DMS153 treated with DMSO at 0.1 percent for 48 hours (cell line): Measurements from ENCODE around the gene KIAA0319L.

ENCODE experiments used
- DNase-seq: peaks from one replicate; lab custom pipeline; 2025; ENCODE audit not compliant: unreplicated experiment; lab: John Stamatoyannopoulos, UW

Gene KIAA0319L

DNA sequence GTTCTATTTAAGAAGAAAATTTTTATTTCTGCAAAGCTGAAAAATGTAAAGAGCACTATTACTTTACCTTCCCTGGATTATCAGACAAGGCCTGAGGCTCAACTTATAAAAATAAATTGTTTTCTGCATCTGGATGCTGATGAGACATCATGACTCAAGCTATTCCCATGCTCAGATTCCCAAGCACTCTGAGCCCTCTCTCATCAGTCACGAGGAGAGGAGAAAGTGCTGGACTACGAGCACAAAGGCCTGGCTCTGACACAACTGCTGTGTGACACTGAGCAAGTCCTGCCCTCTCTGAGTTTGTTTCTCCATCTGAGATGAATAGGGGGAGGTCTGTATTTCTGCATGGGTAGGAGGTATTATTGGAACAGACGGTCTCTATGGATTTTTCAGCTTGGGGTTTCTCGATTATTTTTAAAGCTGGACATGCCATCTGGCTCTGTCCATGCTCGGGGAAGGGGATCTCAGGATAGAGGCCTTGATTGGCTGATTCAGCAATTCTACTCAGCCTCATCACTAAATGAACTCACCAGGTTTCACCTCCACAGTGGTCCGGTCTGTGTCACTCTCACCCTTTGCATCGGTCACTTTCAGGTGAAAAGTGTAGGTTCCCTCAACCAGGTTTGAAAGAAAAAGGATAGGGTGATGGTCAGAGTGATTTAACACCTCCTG, 107.7 kb downstream of the KIAA0319L start:
- no peak for DNase-seq

DNA sequence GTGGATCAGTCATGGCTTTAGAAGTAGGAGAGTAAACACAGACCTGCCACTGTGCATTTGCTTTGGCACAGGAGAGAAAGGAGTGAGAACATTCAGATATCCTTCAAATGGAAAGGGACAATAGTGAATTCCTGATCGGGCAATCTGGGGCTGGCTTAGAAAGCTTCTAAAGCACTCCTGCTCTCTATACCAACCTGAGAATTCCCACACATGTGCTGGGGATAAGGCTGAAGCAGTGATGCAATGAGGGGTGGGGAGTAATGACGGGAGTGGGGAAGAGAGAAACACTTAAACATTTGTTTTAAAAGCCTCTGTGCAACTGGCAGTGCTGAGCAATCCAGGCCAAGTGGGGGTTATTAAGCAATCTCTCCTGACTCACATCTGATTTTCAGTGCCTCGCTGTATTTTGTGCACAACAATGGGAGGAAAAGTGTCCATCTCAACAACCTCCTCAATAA, 108.8 kb downstream of the KIAA0319L start:
- no peak for DNase-seq

DNA sequence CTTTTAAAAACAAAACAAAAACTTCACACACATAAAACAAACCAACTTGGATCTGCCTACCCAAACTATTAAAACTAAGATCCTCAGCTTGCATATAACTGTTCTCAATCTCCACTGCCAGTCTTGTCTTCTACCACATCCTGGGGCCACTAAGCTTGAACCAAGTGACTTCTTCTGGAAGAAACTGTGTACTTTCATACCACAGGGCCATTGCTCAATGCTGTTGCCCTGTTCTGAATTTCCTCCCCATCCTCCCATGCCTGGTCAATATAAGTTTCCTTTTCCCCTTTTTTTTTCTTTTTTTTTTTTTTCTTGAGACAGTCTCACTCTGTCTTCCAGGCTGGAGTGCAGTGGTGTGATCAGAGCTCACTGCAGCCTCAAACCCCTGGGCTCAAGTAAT, 109.9 kb downstream of the KIAA0319L start:
- DNase-seq, result no peak

DNA sequence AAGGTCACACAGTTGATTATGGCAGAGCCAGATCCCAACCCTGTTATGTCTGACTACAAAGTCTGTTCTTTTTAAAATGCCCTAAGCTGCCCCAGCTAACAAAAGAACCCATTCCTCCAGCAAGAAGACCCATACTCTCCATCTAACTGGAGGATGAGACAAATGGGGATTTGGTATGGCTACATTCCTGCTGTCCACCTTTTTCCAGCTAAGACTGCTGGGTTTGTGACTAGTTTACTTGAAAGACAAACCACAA, 112.8 kb downstream of the KIAA0319L start:
- no peak for DNase-seq

DNA sequence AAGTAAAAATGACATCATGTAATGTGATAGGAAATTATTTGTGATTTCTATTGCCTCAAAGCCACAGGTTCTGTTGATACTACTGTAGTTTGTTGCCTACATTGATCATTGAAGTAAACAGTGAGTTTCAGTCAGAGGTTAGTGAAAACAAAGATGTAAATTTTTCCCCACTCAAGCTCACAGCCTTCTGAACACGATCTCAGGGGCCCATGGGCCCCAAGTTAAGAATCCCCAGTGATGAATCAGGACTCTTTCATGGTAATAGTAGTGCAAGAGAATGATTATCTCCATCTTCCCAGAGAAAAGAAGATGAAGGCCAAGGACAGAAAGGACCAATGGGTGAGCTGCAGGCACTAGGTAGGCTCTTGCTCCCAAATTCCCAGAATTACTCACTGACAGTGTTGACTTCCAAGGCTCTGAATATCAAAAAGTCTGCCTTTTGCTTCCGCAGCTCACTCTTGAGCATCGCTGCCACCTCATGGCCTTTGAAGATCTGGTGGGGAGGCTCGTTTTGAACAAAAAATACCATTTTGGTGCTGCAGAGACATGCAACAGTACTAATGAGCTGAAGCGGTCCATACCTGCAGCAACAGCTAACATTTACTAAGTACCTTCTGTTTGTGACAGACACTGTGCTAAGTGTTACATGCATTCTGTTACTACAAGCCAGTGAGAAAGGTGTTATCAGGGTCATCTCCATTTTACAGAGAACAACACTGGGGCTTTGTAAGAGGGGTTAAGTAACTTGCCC, 113.3 kb downstream of the KIAA0319L start:
- DNase-seq, result no peak

DNA sequence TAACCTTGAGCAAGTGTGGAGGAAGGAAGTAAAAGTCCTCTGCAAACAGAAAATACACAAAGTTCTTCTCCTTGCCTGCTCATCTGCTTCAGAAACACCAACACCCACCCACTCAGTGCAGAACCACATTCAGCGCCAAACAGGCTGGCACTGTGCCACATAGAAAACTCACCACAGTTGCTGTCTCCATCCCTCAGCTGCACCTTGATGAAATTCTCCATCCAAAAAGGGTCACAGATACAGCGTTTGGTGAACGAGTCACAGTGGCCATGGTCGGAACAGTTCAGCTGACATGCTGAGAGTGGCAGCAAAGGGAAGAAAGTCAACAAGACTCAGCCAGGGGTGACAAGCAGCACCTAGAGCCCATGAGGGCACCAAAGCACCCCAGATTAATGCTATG, 114.5 kb downstream of the KIAA0319L start:
- no peak for DNase-seq

DNA sequence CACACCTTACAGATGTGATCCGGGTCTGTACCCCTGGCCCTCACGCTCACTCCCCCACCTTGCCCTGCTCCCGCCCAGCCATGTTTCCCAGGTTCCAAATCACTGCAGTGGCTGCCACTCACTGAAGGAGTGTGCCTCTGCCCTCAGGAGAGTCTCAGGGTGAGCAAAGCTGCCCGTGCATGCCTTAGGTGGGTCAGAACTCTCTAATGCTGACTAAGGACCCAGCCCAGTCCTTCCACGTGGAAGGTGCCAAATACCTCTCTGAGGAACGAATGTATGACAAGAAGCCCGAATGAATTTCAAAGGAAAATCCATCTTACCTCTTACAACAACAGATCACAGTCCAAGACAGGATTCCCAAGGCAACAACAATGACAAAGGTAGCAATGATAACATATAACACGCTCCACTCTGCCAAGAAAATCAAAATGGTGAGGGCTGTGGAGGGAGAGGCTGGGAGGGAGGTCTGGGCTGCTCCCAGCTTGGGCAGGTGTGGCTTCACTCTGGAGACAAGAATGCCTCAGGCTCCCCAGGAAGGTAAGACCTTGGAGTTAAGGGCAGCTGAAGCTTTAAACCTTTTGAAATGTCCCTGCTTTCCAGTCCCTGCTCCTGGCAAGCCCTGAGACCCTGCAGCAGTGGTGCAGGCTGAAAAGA, 115.2 kb downstream of the KIAA0319L start:
- no peak for DNase-seq

DNA sequence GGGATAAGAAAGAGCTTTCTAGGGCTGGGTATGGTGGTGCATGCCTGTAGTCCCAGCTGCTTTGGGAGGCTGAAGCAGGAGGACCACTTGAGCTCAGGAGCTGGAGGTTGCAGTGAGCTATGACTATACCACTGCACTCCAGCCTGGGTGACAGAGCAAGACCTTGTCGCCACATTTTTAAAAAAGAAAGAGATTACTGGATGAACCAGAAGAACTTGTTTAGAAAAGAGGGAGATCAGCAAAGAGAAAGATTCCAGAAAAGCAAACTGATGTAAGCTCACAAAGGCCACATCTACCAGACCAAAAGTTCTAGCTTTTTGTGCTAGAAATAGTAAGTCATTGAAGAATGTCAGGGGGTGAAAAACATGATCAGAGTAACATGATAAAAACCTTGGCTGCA, 117.6 kb downstream of the KIAA0319L start:
- DNase-seq, result no peak

DNA sequence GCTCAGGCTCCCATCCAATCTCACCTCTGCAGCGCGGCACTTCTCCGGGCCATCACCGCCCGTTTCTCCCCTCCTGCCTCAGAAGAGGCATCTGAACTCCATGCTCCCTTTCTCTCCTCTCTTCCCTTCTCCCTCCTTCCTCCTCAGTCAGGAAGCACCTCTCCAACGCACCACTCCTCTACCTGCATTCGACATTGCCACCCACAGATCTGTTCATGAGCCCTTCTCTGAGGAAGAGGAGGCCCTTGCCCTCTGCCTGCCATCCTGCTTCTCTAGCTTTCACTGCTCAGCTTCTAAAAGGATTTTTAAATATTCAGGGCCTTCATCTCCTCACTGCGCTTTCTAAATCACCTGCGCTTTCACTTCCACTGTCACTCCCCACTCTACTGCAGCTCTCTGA, 120.0 kb downstream of the KIAA0319L start:
- DNase-seq, result no peak

DNA sequence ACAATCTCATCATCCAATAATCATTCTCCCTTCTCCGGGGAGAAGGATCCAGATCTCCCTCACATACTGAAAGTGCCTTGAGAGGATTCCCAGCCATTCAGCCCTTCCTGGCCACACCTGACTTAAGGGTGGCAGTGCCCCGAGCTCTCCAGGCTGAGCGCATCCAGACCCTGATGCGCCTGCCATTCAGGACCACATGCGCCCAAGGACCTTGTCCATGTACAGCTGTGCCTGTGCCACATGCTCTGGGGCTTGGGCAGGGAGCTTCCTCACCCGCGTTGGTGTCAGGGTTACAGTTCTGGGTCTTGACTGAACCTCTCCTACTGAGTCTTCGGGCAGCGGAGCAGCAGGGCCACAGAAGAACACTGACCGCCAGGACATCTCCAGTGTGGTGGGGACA, 121.1 kb downstream of the KIAA0319L start:
- no peak for DNase-seq

DNA sequence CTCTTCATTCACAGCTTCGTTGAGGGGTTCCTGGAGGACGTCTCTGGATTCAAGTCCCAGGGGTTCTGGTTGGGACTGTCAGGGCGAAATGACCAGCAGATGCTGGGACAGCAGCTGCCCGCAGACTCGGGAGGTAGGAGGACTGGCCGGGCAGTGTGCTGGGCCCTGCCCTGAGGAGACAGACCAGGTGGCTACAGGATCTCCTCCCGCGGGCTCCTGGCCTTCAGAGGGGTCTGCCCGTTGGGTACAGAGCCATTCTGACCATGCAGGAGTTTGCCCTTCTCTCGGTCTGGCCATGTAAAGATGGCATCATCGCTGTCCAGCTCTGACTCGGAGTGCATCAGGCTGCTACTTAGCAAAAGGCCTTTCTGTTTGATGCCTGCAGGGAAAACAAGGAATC, 122.5 kb downstream of the KIAA0319L start:
- no peak for DNase-seq

DNA sequence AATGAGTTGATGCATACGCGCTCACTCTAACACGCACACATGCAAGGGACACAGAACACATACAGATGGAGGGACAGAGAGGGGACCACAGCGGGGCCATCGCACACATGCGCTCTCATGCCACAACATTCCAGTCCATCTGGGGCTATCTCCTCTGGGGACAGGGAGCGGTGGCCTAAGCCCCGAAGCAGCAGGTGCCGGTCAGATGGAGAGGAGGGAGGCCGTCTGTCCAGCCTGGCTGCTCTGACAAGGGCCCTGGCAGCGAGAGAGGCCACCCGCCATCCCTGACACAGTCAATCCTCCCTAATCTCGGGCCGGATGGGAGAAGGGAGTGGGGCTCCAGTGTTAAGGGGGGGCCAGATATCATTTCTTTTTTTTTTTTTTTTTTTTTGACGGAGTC, 123.5 kb downstream of the KIAA0319L start:
- no peak for DNase-seq

DNA sequence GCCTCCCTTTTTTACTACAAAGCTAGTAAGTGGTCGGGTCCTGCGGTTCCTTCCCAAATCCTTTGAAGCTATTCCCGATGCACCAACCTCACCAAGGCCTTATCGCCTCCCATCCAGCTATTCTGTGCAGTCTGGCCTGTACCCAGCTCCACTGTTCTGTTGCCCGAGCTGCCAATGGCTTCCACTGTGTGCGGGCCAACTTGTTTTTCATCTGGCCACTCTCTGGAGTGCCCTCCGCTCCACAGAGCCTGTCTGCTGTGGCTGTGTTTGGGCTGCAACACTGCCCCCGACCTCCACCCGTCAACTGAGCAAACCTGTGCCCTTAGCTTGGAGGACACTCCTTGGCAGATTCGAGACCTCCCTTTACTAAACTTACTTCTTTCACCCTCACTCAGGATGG, 125.0 kb downstream of the KIAA0319L start:
- DNase-seq, result no peak

DNA sequence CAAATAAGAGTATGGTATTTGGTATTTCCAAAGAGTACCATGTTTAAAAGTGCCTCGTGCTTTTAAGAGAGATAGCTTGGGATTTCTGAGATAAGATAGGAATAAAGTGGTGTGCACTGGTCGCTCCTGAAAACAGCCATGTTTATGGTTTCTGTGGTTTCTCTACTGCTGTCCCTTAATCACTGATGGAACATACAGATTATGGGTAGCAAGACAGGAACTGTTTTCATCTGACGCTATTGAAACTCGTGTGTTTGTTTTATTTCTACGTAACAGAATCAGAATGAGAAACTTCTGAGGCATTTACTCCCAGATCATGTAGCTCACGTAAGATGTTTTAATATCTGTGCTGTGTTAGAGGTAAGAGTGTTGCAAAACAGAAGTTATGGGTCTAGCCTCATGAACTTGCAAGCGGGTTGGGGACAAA, 126.0 kb downstream of the KIAA0319L start:
- DNase-seq, result no peak

DNA sequence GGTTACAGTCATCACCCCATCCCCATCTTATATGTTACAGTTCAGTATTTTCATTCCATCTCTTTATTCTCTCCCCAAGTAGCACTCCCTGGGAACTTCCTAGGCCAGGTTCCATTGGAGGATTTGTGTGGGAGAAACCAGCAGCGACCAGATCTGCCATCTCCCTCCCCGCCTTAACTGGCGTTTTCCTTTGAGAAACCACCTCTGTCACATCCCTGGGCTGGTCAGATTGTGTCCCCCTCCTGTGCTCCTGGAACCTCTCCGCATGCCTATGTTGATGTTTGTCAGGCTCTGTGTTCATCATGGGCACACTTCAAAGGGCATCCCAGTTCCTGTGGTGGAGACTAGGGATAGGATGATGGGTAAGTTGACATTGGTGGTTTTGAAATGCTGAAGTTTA, 126.4 kb downstream of the KIAA0319L start:
- DNase-seq, result no peak

DNA sequence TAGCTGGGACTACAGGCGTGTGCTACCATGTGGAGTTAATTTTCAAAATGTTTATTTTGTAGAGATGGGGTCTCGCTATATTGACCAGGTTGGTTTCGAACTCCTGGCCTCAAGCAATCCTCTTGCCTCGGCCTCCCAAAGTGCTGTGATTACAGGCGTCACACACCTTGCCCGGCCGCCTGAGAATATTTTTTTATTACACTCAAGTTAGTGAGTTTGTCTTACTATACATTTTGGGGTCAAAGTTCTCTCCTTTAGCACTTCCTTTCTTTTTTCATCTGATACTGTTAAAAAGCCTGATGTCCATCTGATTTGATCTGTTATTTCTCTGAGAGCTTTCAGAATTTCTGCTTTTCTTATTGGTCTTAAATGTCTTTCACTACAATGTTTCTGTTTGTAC, 128.8 kb downstream of the KIAA0319L start:
- no peak for DNase-seq

DNA sequence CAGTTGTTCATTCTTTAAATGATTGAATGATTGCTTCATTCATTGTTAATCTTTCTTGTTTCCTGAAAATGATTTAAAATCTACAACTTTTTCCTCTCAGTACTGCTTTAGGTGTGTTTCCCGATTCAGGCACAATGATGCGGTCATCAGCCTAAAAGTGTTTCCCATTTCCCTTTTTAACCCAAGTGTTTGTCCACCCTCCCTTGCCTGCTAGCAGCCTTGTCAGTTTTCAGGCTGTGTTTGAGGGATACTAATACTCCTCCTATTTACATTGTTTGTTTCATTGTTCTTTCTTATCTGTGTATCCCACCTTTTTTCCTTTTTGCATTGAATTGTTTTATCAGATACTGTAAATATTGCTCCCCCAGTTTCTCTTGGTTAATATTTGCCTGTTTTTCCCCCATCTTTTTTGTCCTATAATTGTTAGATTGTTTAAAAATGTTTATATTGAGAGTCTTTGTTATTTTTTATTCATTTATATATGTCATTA, 131.1 kb downstream of the KIAA0319L start:
- DNase-seq, result no peak

DNA sequence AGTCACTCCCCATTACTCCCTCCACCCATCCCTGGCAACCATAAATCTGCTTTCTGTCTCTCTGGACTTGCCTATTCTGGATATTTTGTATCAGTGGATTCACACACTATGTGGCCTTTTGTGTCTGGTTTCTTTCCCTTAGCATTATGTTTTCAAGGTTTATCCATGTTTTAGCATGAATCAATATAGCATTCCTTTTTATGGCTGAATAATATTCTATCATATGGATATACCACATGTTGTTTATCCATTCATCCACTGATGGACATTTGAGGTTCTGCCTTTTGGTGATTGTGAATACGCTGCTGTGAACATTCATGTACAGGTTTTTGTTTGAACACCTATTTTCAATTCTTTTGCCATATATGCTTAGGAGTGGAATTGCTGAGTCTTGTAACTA, 148.3 kb downstream of the KIAA0319L start:
- no peak for DNase-seq

DNA sequence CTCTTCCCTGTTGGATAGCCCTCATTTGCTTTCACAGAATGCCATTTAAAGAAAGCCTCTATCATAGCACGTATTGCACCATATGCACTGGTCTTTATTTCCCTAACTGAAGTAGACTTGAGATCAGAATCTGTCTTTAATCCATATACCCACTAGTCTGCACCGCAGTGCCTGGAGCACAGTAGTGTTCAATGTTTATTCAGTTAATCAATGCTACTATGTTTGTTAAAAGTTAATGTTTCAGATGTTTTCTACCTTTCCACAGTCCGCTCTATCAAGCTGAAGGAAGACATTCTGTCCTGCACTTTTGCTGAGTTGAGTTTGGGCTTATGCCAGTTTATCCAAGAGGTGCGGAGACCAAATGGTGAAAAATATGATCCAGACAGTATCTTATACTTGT, 149.5 kb downstream of the KIAA0319L start:
- no peak for DNase-seq

DNA sequence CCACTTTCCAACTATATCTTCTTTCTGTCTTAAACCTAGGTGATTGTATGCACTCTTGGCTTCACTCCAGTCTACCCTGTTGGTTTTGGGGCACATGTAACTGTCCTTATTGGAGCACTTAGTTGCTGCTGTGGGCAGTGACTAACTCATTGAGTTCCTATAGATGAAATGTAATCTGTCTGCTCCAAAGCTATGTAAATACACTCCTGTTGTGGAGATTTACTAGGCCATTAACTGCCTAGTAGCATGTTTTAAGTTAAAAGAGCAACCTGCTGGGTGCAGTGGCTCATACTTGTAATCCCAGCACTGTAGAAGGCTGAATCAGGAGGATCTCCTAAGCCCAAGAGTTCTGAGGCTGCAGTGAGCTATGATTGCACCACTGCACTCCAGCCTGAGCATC, 151.1 kb downstream of the KIAA0319L start:
- no peak for DNase-seq

DNA sequence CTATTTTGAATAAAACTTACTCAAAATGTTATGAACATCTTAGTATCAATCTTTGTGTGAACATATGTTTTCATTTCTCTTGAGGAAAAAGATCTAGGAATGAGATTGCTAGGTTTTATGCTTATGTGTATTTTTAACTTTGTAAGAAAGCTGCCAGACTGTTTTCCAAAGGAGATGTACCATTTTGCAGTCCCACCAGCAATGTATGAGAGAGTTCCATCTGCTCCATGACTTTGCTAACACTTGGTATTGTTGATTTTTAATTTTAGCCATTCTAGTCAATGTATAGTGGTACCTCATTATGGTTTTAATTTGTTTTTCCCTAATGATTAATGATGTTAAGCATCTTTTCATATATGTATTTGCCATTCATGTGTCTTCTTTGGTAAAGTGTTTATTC, 156.2 kb downstream of the KIAA0319L start:
- no peak for DNase-seq

DNA sequence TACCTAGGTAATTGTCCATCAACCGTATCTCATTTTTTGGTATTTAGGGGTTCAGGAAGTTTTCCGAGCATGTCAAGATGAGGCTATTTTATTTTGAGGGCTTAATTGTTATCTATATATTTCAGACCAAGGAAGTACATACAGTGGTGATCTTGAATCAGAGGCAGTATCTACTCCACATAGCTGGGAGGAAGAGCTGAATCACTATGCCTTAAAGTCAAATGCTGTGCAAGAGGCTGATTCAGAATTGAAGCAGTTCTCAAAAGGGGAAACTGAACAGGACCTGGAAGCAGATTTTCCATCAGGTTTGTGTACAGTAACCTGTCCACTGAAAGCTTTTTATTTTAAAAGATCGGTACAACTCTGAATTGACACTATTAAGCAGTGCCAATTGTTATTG, 158.5 kb downstream of the KIAA0319L start:
- DNase-seq, result no peak
